HG03442 (cell line): ENCODE measurements around the gene PTPA.

Source experiments
- ATAC-seq: cut with Tn5 transposase; IDR thresholded peaks from one replicate; pipeline ENCODE4 v1.9.1; 2021; ENCODE audit warnings: mild to moderate bottlenecking, moderate library complexity; ENCODE audit not compliant: unreplicated experiment

The PTPA gene

GRCh38 chr9:129136446-129137035, 25.3 kb downstream of the PTPA start:
- no peak for ATAC-seq

- no peak for ATAC-seq
Measured at GRCh38 chr9:129137292-129138143, 26.3 kb downstream of the PTPA start.

DNA sequence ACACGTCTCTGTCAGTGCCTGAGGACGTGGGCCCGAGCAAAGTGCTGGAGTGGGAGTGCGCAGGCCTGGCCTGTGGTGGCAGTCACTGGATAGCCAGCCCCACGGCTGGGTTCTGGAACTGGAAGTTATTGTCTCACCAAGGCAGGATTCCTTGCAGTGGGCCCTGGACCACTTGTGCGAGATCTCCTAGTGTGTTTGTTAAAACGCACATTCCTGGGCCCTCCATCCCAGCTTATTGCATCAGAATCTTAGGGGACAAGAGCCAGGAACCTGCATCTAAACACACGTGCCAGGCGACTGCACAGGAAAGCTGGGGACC, 26.9 kb downstream of the PTPA start:
- ATAC-seq, result no peak

GRCh38 chr9:129138476-129139232, 27.4 kb downstream of the PTPA start:
- ATAC-seq, result no peak

DNA sequence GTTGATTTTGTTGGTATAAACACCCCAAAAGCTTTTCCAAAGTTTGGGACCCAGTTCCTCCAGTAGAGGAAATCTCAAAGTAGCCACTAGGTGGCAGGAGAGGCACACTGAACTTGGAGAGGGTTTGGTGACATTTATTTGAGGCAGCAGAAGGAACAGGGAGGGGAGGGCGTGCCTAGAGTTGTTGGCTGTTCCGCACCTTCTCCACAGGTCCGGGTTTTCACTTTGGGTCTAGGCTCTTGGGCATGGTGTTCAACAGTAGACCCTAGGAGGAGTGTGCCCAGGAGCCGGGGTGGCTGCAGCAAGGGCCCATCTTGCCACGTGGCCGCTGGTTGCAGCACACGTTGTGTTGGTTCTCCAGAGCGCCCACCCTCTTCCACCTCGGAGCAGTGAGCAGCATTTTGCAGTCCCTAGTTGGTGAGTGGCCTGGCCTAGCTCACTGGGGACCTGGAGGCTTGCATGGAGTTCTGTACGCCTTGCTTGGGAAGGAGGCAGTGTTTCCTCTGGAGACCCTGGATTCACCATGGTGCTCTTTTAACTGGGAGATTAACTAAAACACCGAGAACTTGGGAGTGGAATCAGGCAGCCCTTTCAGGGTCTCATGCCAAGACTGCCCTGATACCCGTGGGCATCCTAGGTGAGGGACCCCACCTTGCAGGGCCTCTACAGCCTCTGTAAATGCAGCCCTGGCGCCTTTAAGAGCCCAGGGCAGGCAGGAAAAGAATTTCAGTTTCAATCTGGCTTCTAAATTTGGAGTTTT, 28.2 kb downstream of the PTPA start:
- no peak for ATAC-seq

DNA sequence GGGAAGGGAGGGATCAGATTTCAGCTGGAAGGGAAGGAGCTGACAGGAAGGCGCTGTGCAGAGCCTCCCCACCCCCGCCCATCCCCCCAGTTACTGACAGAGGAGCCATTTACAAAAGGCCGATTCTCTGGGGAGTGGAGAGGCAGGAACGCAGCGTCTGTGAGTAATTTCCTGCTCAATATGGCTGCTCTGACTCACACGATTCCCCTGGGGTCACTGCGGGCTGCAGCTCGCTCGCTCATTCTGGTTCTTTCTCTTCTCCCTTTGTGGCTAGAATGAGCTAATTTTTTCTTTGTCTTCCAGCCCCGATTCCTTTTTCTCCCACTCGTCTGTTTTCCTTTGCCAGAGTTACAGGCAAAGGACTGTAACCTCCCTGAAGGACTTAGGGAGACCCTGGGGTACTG, 28.8 kb downstream of the PTPA start:
- peak; percentile 62 for ATAC-seq

- ATAC-seq, result peak; percentile 23
Measured at GRCh38 chr9:129140397-129141065, 29.3 kb downstream of the PTPA start.

- ATAC-seq, result no peak
Measured at GRCh38 chr9:129141066-129142041, 30.1 kb downstream of the PTPA start.

DNA sequence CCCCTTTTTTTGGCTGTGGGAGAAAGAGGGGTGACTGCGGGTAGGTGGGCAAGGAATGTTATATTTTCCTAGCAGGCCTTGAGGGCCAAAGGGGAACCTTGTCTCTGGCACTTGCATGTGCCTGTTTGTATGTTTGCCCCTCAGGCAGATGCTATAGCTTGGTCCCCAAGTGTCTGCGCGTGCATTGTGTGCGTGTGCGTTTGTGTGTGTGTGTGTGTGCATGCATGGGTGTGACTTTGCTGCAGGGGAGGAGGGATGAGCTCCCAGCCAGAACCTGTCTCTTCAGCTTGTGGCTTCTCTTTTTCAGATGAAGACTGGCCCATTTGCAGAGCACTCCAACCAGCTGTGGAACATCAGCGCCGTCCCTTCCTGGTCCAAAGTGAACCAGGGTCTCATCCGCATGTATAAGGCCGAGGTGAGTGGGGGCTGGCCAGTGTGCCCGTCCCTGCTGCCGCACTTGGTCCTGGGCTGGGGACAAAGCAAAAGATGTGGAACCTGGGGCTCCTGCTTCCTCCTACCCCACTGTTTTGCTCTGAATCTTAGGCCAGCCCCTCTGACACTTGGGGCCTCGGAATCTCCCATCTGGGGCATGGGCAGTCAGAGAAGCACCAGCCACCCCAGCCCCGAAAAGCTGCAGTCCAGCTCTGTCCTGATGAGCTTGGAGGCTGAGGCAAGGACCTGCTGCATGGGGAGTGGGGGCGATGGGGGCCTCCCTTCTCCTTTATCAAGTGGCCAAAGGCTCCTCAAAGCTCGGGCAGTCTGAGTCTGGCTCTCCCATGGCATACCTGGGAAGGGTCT, 31.1 kb downstream of the PTPA start:
- ATAC-seq, result no peak

DNA sequence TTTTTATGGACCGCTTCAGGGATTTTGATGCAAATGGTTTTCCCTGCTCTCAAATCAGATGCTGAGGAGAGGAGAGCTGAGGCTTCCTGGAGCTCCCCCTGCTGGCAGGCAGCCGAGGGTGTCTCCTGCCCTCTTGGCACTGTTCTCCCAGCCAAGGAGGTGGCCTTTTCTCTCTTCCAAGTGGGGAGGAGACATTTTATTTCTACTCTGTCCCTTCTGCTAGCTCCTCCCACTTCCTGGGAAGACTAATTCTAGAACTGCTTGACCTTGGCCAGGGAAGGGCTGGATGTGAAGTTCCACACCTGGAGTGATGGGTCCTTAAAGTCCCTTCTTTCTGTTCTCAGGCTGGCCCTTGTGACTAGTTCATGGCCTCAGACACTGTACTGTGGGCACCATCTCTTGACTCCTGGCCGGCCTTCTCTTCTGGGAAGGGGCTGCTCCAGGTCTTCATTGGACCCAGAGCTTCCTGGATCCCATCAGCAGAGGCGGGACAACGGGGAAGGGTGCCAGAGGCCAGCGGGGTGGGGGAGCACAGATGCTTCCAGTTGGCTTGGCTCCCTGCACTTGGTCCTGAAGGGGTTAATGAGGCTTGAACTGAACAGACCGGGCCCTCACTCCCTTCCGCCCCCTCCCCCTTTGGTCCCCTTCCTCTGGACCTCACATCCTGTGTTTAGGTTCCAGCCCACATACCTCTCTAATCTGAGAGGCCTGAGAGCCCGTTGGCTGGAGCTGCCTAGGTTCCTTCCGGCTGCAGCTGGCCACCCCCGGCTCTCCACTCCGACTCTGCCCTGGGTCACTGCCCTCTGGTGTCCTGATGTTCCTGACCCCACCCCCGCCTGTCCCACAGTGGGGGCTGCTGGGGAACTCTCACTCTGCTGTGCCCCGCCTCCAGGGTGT, 32.1 kb downstream of the PTPA start:
- no peak for ATAC-seq

DNA sequence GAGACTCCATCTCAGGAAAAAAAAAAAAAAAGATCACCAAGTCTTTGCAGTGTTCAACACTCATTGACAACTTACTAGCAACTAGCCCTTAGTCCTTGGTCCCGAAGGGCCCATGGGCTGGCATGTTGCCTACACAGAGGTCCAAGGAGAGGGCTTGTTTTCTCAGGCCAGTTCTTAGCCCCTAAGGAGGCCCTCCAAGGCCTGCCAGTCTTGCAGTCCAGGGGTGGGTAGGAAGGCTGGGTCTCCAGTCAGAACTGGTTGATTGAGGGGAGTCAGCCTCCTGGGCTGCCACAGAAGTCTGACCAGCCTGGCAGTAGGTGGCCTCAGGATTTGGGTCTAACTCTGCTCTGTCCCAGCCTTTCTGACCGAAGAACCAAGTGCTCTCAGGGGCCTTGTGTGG, 34.1 kb downstream of the PTPA start:
- ATAC-seq, result no peak

- no peak for ATAC-seq
Measured at GRCh38 chr9:129145841-129146292, 34.7 kb downstream of the PTPA start.

DNA sequence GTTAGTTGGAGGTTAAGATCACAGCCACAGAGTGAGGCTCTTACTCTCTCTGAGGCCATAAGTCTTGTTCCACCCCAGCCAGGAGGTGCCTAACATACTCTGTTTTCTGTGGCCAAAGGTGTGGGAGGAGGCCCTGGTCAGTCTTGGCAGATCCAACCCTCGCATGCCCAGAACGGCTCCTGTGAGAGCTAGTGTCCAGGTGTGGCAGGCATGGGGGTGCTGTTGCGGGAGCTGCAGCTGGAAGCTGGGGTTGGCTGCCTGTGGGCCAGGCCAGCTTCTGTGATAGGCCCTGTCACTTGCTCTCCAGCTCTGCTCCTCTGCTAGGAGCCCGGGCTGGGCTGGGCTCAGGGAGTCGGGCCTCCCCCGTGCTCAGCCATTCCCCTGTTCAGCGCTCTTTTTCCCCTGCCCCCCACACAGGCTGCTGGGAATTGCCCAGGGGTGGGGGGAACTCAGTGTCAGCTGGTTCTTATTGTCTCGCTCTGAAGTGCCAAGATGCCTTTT, 35.3 kb downstream of the PTPA start:
- ATAC-seq, result no peak

DNA sequence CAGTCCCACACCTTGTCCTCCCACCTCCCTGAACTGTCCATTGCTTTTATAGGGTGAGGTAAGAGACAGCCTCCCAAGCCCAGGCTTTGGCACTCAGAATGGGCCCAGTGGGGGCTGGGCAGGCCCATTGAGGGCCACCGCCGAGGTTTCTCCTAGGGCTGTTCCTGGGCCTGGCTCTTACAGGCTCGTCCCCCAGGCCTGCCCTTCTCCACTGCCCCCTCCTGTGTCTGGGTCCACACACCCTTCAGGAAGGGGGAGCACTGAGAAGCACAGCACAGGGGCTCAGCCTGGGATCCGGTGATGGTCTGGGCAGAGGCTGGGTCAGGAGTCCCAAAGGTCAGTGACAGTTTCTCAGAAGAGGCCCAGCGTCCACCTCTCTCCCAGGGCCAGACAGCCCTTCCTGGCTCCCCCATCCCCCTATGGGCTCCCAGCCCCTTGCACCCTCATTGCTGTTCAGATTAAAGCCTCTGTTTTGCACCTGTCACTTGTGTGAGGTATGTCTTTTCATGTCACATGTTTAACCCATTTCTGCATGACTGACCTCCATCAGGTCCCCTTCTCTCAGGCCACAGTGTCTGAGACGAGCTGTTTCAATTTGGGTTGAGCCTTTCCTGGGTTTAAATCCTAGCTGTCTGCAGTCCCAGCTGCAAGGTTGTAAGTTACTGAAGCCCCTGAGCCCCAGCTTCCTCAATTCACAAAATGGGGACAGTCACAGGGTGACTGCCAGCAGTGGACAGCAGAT, 37.4 kb downstream of the PTPA start:
- no peak for ATAC-seq

- no peak for ATAC-seq
Measured at GRCh38 chr9:129149442-129149841, 38.2 kb downstream of the PTPA start.

- ATAC-seq, result no peak
Measured at GRCh38 chr9:129150122-129150521, 38.9 kb downstream of the PTPA start.
